Fibroblast of lung (primary cell): ENCODE measurements around the gene SMPDL3B. TPM values are rescaled to one million over a fixed set of nuclear protein-coding genes. Genes with fewer than 3 reads are reported as not detected.

Source experiments
- DNase-seq, 2 donors: peaks; one replicate each; pipeline versions ENCODE4 v3.0.0 to v3.0.0-alpha.2; 2010; ENCODE audit warnings: low read depth in 2 of 2
- H2AFZ ChIP-seq: 2 replicates; pipeline ENCODE4 v1.5.1; 2012; ENCODE audit warnings: low read length, control low read depth, inconsistent platforms
- H3K27ac ChIP-seq: 2 replicates; pipeline ENCODE4 v1.5.1; 2011; ENCODE audit warnings: low read length, control low read depth; ENCODE audit not compliant: insufficient read depth
- H3K27me3 ChIP-seq: 2 replicates; pipeline ENCODE4 v1.5.1; 2011; ENCODE audit warnings: mild to moderate bottlenecking, low read length; ENCODE audit not compliant: control insufficient read depth, insufficient read depth
- H3K36me3 ChIP-seq: 2 replicates; pipeline ENCODE4 v1.5.1; 2011; ENCODE audit warnings: low read length; ENCODE audit not compliant: control insufficient read depth, insufficient read depth
- H3K4me1 ChIP-seq: 2 replicates; pipeline ENCODE4 v1.5.1; 2011; ENCODE audit warnings: low read length; ENCODE audit not compliant: control insufficient read depth, insufficient read depth; ENCODE audit errors: extremely low read depth
- H3K4me2 ChIP-seq: 2 replicates; pipeline ENCODE4 v1.5.1; 2011; ENCODE audit warnings: low read length, control low read depth; ENCODE audit not compliant: insufficient read depth; ENCODE audit errors: extremely low read depth
- H3K4me3 ChIP-seq, 4 experiments: fragments of 200-600 bp in 1 of 4; sonication (generic) in 1 of 4; replicated peaks in 1 of 4; 2 replicates each; pipeline ENCODE4 v1.5.1; 2011 to 2016; ENCODE audit warnings: low read length in 4 of 4, low read depth in 3 of 4, mild to moderate bottlenecking in 3 of 4, control low read depth in 2 of 4, inconsistent platforms in 1 of 4, mixed read lengths in 1 of 4; ENCODE audit not compliant: insufficient read depth in 1 of 4; ENCODE audit errors: control extremely low read depth in 1 of 4
- H3K79me2 ChIP-seq: 2 replicates; pipeline ENCODE4 v1.5.1; 2012; ENCODE audit warnings: mild to moderate bottlenecking, low read length, inconsistent platforms; ENCODE audit not compliant: control insufficient read depth, insufficient read depth
- H3K9ac ChIP-seq: 2 replicates; pipeline ENCODE4 v1.5.1; 2011; ENCODE audit warnings: mild to moderate bottlenecking, low read length, control low read depth; ENCODE audit not compliant: insufficient read depth
- H3K9me3 ChIP-seq: 2 replicates; pipeline ENCODE4 v1.5.1; 2012; ENCODE audit warnings: low read depth, low read length; ENCODE audit not compliant: control insufficient read depth, insufficient read depth
- H4K20me1 ChIP-seq: 2 replicates; pipeline ENCODE4 v1.5.1; 2011; ENCODE audit warnings: low read length; ENCODE audit not compliant: control insufficient read depth, insufficient read depth; ENCODE audit errors: extremely low read depth
- EZH2 ChIP-seq: IDR thresholded peaks from 2 replicates; pipeline ENCODE4 v1.5.1; 2012; ENCODE audit warnings: low read length, control low read depth, mild to moderate bottlenecking; ENCODE audit errors: missing control alignments
- polyA plus RNA-seq, 2 donors: library from polyadenylated mRNA; depleted of rRNA in 1 of 2; stranded (reverse) in 1 of 2; unstranded in 1 of 2; fragments of >200 nt; gene quantifications; 2 replicates each; pipeline ENCODE4 v1.2.1, GENCODE V29; 2011 to 2012; ENCODE audit warnings: missing spikeins in 1 of 2
- total RNA-seq: library from RNA; depleted of rRNA; stranded (reverse); fragments of >200 nt; gene quantifications from 2 replicates; pipeline ENCODE4 v1.2.1, GENCODE V29; 2014
- TF ChIP-seq, protein P1 (sequence below), 2 donors: IDR thresholded peaks in 1 of 2; conservative IDR thresholded peaks in 1 of 2; 1 replicate in 1 of 2; 2 replicates in 1 of 2; pipeline ENCODE4 v1.5.1; 2011 to 2012; ENCODE audit warnings: low read length in 2 of 2, control low read depth in 1 of 2, inconsistent platforms in 1 of 2, low read depth in 1 of 2, mild to moderate bottlenecking in 1 of 2

Gene SMPDL3B
- total and polyA plus RNA-seq, 2 donors (not counting 1 experiment from before 2014, with no cell fraction given), result 0.17 TPM; not detected in 1

- peaks cover 9% of the 10 kb centered on the region for H3K36me3 ChIP-seq
- no peaks in the 10 kb centered on the region for H3K4me1 ChIP-seq
- H3K27me3 ChIP-seq, result no peaks in the 10 kb centered on the region
- peak in 1 of 2 donors; percentile 50 for DNase-seq
- no peaks in the 10 kb centered on the region for H3K9me3 ChIP-seq
- no peaks in the 10 kb centered on the region for H4K20me1 ChIP-seq
- no peak overlapping the region for H3K27ac ChIP-seq
- TF ChIP-seq, protein P1, sequence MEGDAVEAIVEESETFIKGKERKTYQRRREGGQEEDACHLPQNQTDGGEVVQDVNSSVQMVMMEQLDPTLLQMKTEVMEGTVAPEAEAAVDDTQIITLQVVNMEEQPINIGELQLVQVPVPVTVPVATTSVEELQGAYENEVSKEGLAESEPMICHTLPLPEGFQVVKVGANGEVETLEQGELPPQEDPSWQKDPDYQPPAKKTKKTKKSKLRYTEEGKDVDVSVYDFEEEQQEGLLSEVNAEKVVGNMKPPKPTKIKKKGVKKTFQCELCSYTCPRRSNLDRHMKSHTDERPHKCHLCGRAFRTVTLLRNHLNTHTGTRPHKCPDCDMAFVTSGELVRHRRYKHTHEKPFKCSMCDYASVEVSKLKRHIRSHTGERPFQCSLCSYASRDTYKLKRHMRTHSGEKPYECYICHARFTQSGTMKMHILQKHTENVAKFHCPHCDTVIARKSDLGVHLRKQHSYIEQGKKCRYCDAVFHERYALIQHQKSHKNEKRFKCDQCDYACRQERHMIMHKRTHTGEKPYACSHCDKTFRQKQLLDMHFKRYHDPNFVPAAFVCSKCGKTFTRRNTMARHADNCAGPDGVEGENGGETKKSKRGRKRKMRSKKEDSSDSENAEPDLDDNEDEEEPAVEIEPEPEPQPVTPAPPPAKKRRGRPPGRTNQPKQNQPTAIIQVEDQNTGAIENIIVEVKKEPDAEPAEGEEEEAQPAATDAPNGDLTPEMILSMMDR (conservative IDR thresholded peaks at IDR 0.05 in 1 of 2, IDR thresholded peaks at IDR 0.05 in 1 of 2; ENCODE audit: low read depth in 1 of 2, low read length in 2 of 2), result no peak
- no peak for TF ChIP-seq EZH2
- no peaks in the 10 kb centered on the region for H3K79me2 ChIP-seq
- no peak overlapping the region for H2AFZ ChIP-seq
- H3K4me3 ChIP-seq, result no peak overlapping the region
- no peak overlapping the region for H3K4me2 ChIP-seq
- H3K9ac ChIP-seq, result no peak overlapping the region
Measured at GRCh38 chr1:27990920-27991537, 56.2 kb downstream of the SMPDL3B start.

DNA sequence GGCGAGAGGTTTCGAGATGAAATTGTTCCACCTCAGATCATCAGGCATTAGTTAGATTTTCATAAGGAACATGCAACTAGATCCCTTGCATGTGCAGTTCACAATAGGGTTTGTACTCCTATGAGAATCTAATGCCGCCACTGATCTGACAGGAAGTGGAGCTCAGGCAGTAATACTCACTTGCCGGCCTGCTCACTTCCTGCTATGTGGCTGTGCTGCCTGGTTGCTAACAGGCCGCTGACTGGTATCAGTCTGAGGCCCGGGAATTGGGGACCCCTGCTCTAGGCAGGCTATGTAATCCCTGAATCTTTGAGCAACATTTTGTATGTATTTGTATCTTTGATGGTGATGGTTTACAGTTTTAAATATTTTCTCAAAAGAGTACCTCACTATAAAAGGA is 57.5 kb downstream of the SMPDL3B start:
- no peak overlapping the region for H2AFZ ChIP-seq
- H3K4me2 ChIP-seq, result no peak overlapping the region
- TF ChIP-seq, protein P1 (conservative IDR thresholded peaks at IDR 0.05 in 1 of 2, IDR thresholded peaks at IDR 0.05 in 1 of 2; ENCODE audit: low read depth in 1 of 2, low read length in 2 of 2), result no peak
- TF ChIP-seq EZH2, result no peak
- H3K27me3 ChIP-seq, result no peaks in the 10 kb centered on the region
- H3K9ac ChIP-seq, result no peak overlapping the region
- no peaks in the 10 kb centered on the region for H3K9me3 ChIP-seq
- H4K20me1 ChIP-seq, result no peaks in the 10 kb centered on the region
- peaks cover 10% of the 10 kb centered on the region for H3K36me3 ChIP-seq
- H3K4me3 ChIP-seq, result no peak overlapping the region
- H3K4me1 ChIP-seq, result no peaks in the 10 kb centered on the region
- H3K79me2 ChIP-seq, result no peaks in the 10 kb centered on the region
- no peak overlapping the region for H3K27ac ChIP-seq
- no peak for DNase-seq

- TF ChIP-seq, protein P1 (conservative IDR thresholded peaks at IDR 0.05 in 1 of 2, IDR thresholded peaks at IDR 0.05 in 1 of 2; ENCODE audit: low read depth in 1 of 2, low read length in 2 of 2), result no peak
- TF ChIP-seq EZH2, result no peak
- DNase-seq, result no peak
- Histone ChIP-seq H3K9ac (no peak overlapping the region), H2AFZ (no peak overlapping the region), H3K4me2 (no peak overlapping the region), H4K20me1 (no peaks in the 10 kb centered on the region), H3K36me3 (peaks cover 10% of the 10 kb centered on the region), H3K9me3 (no peaks in the 10 kb centered on the region), H3K27ac (no peak overlapping the region), H3K4me1 (no peaks in the 10 kb centered on the region), H3K4me3 (no peak overlapping the region), H3K79me2 (no peaks in the 10 kb centered on the region), H3K27me3 (no peaks in the 10 kb centered on the region)
Measured at GRCh38 chr1:27993241-27993640, 58.4 kb downstream of the SMPDL3B start.
